ENCODE results near the gene DEK. TPM values are rescaled to one million over a fixed set of nuclear protein-coding genes. Genes with fewer than 3 reads are reported as not detected.
A peak's percentile ranks its signal among the peaks of the same experiment; 100 is the strongest.

The DEK gene
- total RNA-seq, 1 donor from 2014 or later: 39.9 TPM

GRCh38 chr6:18280084-18280483 is 15.8 kb upstream of the DEK start:
- H3K27ac ChIP-seq (ENCODE audit: low read depth, low read length): no peak overlapping the region
- TF ChIP-seq CTCF (IDR thresholded peaks at IDR 0.05; ENCODE audit: insufficient read depth, low read depth, low read length) (no peak), EZH2 (IDR thresholded peaks at IDR 0.05; ENCODE audit: insufficient read depth, low read length) (no peak)
- H3K36me3 ChIP-seq (ENCODE audit: insufficient read depth, low read length): no peaks in the 10 kb centered on the region
- peaks cover 3% of the 10 kb centered on the region for H3K4me1 ChIP-seq (ENCODE audit: insufficient read depth, low read length)
- no peak overlapping the region for H2AFZ ChIP-seq (ENCODE audit: low read depth, low read length)
- FAIRE-seq (no peak), DNase-seq (ENCODE audit: low read depth) (peak; percentile 36)
- H3K4me3 ChIP-seq (ENCODE audit: insufficient read depth, low read depth, low read length): no peak overlapping the region
- Mint-ChIP-seq H3K4me1 (ENCODE audit: low read depth, unreplicated experiment) (no peaks in the 10 kb centered on the region), H3K27ac (ENCODE audit: unreplicated experiment) (no peak overlapping the region), H3K36me3 (ENCODE audit: low read depth, unreplicated experiment) (no peaks in the 10 kb centered on the region), H3K4me3 (ENCODE audit: unreplicated experiment) (no peak overlapping the region), H3K9me3 (ENCODE audit: unreplicated experiment) (no peaks in the 10 kb centered on the region), H3K27me3 (ENCODE audit: low read depth, unreplicated experiment) (peaks cover 27% of the 10 kb centered on the region)
- no peak overlapping the region for H3K9ac ChIP-seq (ENCODE audit: low read length)
- no peaks in the 10 kb centered on the region for H3K9me3 ChIP-seq (ENCODE audit: insufficient read depth, low read depth, low read length)
- no peaks in the 10 kb centered on the region for H4K20me1 ChIP-seq (ENCODE audit: insufficient read depth, low read length)
- no peaks in the 10 kb centered on the region for H3K79me2 ChIP-seq (ENCODE audit: insufficient read depth, low read length)
- H3K4me2 ChIP-seq (ENCODE audit: low read length): no peak overlapping the region
- peaks cover 34% of the 10 kb centered on the region for H3K27me3 ChIP-seq (ENCODE audit: insufficient read depth, low read length)

- TF ChIP-seq CTCF (IDR thresholded peaks at IDR 0.05; ENCODE audit: insufficient read depth, low read depth, low read length): no peak
- TF ChIP-seq EZH2 (IDR thresholded peaks at IDR 0.05; ENCODE audit: insufficient read depth, low read length): no peak
- no peak overlapping the region for H3K27ac Mint-ChIP-seq (ENCODE audit: unreplicated experiment)
- H3K27me3 Mint-ChIP-seq (ENCODE audit: low read depth, unreplicated experiment): peaks cover 28% of the 10 kb centered on the region
- no peak for DNase-seq (ENCODE audit: low read depth)
- H3K36me3 Mint-ChIP-seq (ENCODE audit: low read depth, unreplicated experiment): no peaks in the 10 kb centered on the region
- FAIRE-seq: no peak
- Histone ChIP-seq H3K79me2 (ENCODE audit: insufficient read depth, low read length) (no peaks in the 10 kb centered on the region), H3K36me3 (ENCODE audit: insufficient read depth, low read length) (no peaks in the 10 kb centered on the region), H3K4me1 (ENCODE audit: insufficient read depth, low read length) (peaks cover 3% of the 10 kb centered on the region), H3K27ac (ENCODE audit: low read depth, low read length) (no peak overlapping the region), H4K20me1 (ENCODE audit: insufficient read depth, low read length) (no peaks in the 10 kb centered on the region), H3K27me3 (ENCODE audit: insufficient read depth, low read length) (peaks cover 34% of the 10 kb centered on the region), H3K9me3 (ENCODE audit: insufficient read depth, low read depth, low read length) (no peaks in the 10 kb centered on the region), H2AFZ (ENCODE audit: low read depth, low read length) (no peak overlapping the region), H3K9ac (ENCODE audit: low read length) (no peak overlapping the region), H3K4me3 (ENCODE audit: insufficient read depth, low read depth, low read length) (no peak overlapping the region), H3K4me2 (ENCODE audit: low read length) (no peak overlapping the region)
- no peaks in the 10 kb centered on the region for H3K4me1 Mint-ChIP-seq (ENCODE audit: low read depth, unreplicated experiment)
- H3K9me3 Mint-ChIP-seq (ENCODE audit: unreplicated experiment): no peaks in the 10 kb centered on the region
- no peak overlapping the region for H3K4me3 Mint-ChIP-seq (ENCODE audit: unreplicated experiment)
These were observed 15.1 kb upstream of the DEK start for GRCh38 chr6:18279422-18279821.

GRCh38 chr6:18277237-18278006 is 13.1 kb upstream of the DEK start:
- H3K9ac ChIP-seq (ENCODE audit: low read length): peak overlapping the region; percentile 48
- H3K4me3 ChIP-seq (ENCODE audit: insufficient read depth, low read depth, low read length): peak overlapping the region; percentile 57
- H3K36me3 ChIP-seq (ENCODE audit: insufficient read depth, low read length): no peaks in the 10 kb centered on the region
- DNase-seq (ENCODE audit: low read depth) (no peak), FAIRE-seq (no peak)
- Mint-ChIP-seq H3K9me3 (ENCODE audit: unreplicated experiment) (no peaks in the 10 kb centered on the region), H3K4me1 (ENCODE audit: low read depth, unreplicated experiment) (no peaks in the 10 kb centered on the region), H3K27ac (ENCODE audit: unreplicated experiment) (no peak overlapping the region), H3K4me3 (ENCODE audit: unreplicated experiment) (peak overlapping the region; percentile 83), H3K36me3 (ENCODE audit: low read depth, unreplicated experiment) (no peaks in the 10 kb centered on the region), H3K27me3 (ENCODE audit: low read depth, unreplicated experiment) (peaks cover 28% of the 10 kb centered on the region)
- H3K27ac ChIP-seq (ENCODE audit: low read depth, low read length): no peak overlapping the region
- peaks cover 34% of the 10 kb centered on the region for H3K27me3 ChIP-seq (ENCODE audit: insufficient read depth, low read length)
- peaks cover 3% of the 10 kb centered on the region for H3K4me1 ChIP-seq (ENCODE audit: insufficient read depth, low read length)
- H3K4me2 ChIP-seq (ENCODE audit: low read length): peak overlapping the region; percentile 88
- H3K79me2 ChIP-seq (ENCODE audit: insufficient read depth, low read length): no peaks in the 10 kb centered on the region
- peak overlapping the region; percentile 85 for H2AFZ ChIP-seq (ENCODE audit: low read depth, low read length)
- no peaks in the 10 kb centered on the region for H3K9me3 ChIP-seq (ENCODE audit: insufficient read depth, low read depth, low read length)
- no peaks in the 10 kb centered on the region for H4K20me1 ChIP-seq (ENCODE audit: insufficient read depth, low read length)
- peak; percentile 95 for TF ChIP-seq EZH2 (IDR thresholded peaks at IDR 0.05; ENCODE audit: insufficient read depth, low read length)
- TF ChIP-seq CTCF (IDR thresholded peaks at IDR 0.05; ENCODE audit: insufficient read depth, low read depth, low read length): no peak

Measured in astrocyte (in vitro differentiated cells and primary cell).